Fibroblast of skin of left quadriceps (primary cell): ENCODE results near the gene KARS1.
A peak's percentile ranks its signal among the peaks of the same experiment; 100 is the strongest.
"Not testable (repeated sequence)": the region's sequence is repeated elsewhere in the genome, so short reads cannot be mapped to it uniquely, and the experiment has no call there.

ENCODE experiments used
- DNase-seq, 2 experiments: peaks; one replicate each; pipeline ENCODE4 v3.0.0-alpha.2; 2013; ENCODE audit warnings: low read depth in 2 of 2

Gene KARS1

GRCh38 chr16:75624921-75625334 lies 22.5 kb downstream of the KARS1 start:
- DNase-seq: no peak

DNA sequence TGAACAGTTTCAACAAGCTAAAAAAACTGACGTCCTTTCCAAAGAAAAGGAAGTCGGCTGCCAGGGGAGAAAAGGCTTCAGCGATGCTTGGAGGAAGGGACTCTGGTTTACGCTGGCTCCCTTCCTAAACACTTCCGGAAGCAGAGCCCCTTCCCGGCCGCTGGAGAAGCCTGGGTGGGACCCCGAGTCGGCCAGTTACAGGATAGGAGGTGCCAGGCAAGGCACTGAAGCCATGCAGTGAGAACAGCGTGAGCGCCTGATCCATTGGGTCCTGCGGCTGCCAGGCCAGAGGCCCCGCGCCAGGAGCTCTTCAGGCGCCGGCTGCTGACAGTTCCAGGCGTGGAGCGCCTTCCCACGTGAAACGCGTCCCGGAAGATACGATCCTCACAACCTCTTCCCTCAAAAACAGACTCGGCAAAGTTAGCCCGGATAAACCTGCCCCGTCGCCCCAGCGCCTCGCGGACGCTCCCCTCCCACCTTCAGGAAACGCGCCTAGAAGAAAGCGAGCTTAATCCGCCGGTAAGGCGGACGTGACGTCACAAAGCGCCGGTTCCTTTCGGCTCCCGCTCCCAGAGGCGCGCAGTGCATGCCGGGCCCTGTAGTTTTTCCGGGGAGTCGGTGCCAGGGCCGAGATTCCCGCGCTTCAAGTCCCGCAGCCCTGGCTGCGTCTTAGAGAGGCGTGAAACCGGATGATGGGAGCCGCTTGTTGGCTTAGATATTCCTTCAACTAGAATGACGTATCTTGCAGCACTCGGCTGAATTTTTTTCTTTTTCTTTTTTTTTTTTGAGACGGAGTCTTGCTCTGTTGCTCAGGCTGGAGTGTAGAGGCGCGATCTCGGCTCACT lies 24.5 kb downstream of the KARS1 start, which contains the start of gene ADAT1:
Gene ADAT1, minus strand, starts transcription at position 521 of the 845 bp plus-strand sequence. CDS start 2,482 bp downstream, outside the sequence.
- peak; percentile 95 for DNase-seq

- DNase-seq: no peak
These were observed 26.3 kb downstream of the KARS1 start for GRCh38 chr16:75621170-75621477.

DNA sequence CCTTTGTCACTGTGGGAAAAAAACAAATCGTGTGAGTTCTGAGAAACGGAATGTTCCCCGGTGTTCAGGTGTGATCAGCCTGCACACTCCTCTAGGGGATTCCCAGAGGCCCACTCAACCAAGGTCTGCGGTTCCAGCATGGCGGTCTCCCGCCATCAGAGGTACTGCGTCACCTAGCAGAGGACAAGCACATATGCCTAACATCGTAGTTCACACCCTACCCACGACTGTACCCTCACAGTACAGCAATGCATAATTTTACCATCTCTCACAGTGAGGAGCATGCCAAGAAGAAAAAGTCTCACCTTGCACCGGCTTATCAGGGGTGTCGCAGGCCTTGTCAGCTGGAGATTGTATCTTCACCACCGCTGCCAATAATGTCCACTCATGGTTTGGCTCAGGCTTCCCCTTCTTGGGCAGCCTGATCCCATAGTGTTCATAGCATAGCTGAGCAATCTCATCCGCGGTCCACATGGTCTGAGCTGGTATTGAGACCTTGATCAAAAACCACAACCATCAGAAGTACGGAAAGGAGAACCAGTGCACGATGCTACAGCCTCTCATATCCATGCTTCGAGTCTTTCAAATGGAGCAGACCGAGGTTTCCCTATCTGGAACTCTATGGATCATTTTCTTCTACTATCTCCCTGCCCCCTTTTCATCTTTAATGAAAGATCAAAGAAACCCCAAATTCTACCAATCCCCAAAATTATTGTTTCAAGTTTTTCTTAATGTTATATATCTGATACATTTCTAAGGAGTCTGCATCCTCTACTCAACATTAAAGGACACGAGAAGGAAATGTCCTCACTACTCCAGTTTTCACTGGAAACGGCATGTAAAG lies 26.9 kb downstream of the KARS1 start:
- no peak for DNase-seq

GRCh38 chr16:75618780-75619179 lies 28.7 kb downstream of the KARS1 start:
- no peak for DNase-seq

- DNase-seq: no peak
These were observed 30.3 kb downstream of the KARS1 start for GRCh38 chr16:75617121-75617520.

DNA sequence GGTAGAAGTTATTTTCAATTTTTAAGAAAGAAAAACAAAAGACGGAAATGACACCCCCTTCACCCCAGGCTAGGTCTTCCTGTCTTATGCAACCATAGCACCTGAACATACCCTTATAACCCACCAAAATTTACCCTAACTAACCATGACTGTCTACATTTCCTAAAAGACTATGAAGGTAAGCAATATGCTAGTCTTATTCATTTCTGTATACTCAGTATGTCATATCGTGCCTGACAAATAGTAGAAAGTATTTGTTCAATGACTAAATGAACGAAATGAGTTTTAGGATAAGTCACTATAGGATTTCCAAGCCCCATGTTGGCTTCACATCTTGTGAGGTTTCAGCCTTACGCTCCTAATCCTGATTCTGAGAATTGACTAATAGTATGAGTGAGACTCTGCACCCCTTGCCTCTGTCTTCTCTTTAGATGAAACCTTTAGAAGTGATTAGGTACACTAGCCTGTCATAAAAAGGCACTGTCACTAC lies 30.9 kb downstream of the KARS1 start:
- DNase-seq: no peak

DNA sequence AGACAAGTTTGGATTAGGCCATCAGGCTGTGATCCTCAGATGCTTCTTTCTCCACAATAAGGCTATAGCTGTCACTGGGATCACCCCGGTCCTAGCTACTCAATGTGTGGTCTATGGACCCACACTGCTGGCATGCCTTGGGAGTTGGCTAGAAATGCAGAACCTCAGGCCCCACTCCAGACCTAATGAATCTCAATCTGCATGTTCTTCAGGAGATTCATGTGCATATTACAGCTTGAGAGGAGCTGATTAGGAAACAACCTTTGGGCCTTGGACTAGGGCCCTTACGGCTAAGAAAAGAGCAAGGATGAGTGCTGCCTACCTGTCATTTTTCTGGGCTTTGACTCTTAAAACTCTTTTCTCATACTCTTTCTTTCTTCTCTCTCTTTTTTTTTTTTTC lies 31.8 kb downstream of the KARS1 start:
- no peak for DNase-seq

DNA sequence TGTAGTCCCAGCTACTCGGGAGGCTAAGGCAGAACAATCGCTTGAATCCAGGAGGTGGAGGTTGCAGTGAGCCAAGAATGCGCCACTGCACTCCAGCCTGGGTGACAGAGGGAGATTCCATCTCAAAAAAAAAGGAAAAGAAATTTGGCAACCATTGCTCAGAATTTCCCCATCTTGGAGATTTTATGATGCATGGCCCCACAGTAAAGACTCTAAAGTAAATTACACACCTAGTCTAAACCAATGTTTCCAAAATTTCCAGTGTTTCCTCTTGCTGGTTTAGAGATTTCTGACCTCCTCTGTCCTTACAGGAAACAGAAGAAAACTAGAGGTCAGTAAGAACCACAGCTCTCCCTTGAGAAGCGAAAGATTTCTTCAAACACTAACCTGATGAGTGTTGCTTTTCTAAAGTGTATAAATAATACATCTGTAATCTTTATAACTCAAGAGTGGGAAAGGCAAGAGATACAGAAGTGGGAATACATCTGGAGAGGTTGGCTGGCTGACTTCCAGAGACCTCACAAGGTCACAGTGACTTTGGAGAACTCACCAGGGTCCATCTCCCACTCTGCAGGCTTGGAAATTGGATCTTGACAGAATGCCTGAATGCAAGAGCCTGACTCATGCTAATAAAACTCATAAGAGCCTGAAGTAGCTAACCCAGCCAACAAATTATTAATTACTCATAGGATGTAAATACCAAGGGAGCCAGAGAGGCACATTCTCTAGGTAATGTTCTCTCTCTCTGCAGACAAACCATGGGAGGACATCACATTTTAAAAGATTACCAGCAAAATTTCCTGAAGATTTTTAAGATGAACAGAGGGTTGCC lies 33.2 kb downstream of the KARS1 start:
- no peak for DNase-seq

DNA sequence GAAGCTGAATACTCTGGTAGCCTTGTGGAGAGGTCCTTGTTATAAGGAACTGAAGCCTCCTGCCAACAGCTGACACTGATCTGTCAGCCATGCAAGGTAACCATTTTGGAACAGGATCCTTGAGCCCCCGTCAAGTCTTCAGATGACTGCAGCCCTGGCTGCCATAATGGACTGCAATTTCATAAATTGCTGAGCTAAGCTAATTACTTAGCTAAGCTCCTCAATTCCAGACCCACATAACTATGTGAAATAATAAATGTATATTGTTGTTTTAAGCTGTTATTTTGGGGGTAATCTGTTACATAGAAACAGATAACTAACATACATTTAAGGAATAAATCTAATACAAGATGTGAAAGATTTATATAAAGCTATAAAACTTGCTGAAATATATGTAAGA lies 41.0 kb downstream of the KARS1 start:
- DNase-seq: no peak

GRCh38 chr16:75603241-75603640 lies 44.2 kb downstream of the KARS1 start:
- no peak for DNase-seq

GRCh38 chr16:75599452-75600277 lies 47.8 kb downstream of the KARS1 start:
- no peak for DNase-seq

GRCh38 chr16:75593825-75594820 lies 53.3 kb downstream of the KARS1 start:
- DNase-seq: peak; percentile 65 to 68

DNA sequence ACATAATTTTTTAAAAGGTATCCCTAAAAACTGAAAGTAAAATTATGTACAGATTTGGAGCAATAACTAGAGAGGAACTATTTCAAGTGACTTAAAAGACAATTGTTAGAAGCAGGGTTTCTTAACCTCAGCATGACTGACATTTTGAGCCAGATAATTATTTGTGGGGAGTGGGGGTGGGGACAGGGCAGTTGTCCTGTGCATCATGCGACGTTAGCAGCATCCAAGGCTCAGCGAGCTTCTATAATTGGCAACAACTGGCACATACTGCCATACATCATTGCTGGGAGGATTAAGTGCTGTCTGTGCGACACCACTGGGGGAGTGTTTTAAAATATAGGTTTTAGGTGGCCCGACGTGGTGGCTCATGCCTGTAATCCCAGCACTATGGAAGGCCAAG lies 54.2 kb downstream of the KARS1 start:
- DNase-seq: no peak

GRCh38 chr16:75591927-75592326 lies 55.5 kb downstream of the KARS1 start:
- DNase-seq: not testable (repeated sequence)

GRCh38 chr16:75590920-75591843 lies 56.3 kb downstream of the KARS1 start:
- DNase-seq: peak in 1 of 2 experiments; percentile 17

- no peak for DNase-seq
These were observed 58.2 kb downstream of the KARS1 start for GRCh38 chr16:75589306-75589705.

DNA sequence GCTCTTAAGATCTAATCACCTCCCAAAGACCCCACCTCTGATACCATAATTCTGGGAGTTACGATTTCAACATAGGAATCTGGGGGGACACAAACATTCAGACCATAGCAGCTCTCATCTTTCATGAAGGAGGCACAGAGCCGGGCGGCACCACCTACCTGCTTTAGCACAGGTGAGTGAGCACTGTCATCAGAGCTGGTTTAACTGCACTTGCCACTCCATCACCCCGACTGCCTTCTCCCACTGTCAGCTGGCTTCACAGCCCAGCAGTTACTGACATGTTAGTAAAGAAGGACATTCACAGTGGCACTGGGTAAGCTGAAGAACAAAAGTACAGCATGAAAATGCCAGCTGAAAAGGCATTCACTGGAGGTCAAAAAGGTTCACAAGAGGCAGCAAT lies 58.7 kb downstream of the KARS1 start:
- no peak for DNase-seq

DNA sequence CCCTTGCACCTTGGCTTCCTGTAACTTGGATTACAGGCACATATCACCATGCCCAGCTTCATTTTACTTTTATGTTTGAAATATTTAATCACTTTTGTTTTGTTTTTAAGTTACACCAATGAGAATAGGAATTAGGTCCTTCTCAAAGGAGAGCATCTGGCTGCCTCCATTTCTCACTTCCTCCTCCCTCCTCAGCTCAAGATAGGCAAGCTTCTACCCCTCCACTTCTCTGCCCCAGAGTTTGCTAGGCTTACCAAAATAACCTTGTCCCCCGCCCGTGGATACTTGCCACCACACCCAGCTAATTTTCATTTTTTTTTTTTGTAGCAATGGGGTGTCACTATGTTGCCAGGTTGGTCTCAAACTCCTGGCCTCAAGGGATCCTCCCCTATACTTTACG lies 63.4 kb downstream of the KARS1 start:
- no peak for DNase-seq
